Stimulated activated naive B cell treated with anti-CD40 and anti-IgM and Interleukin-4, amounts not matched to agents 10 μg/mL and 1 μg/mL and 100 μg/mL, for 72 hours (primary cell): Measurements from ENCODE around the gene BCL7B.
"Not testable (repeated sequence)": the region's sequence is repeated elsewhere in the genome, so short reads cannot be mapped to it uniquely, and the experiment has no call there.

Source experiments
- ATAC-seq, 2 donors: fragments of 150-1000 bp; cut with Tn5 transposase; replicated peaks; 2 replicates each; pipeline ENCODE4 v1.10.0; 2021; ENCODE audit warnings: moderate library complexity in 1 of 2
- DNase-seq: peaks from one replicate; pipeline ENCODE4 v3.0.0; 2021
- H3K27ac Mint-ChIP-seq: one replicate; pipeline ENCODE4 v1.8.0; 2022; ENCODE audit warnings: mild to moderate bottlenecking, mixed read lengths
- H3K27me3 Mint-ChIP-seq, 2 donors: one replicate each; pipeline ENCODE4 v1.8.0; 2022; ENCODE audit warnings: mixed read lengths in 2 of 2
- H3K36me3 Mint-ChIP-seq, 2 donors: one replicate each; pipeline ENCODE4 v1.8.0; 2022; ENCODE audit warnings: mixed read lengths in 2 of 2, mild to moderate bottlenecking in 1 of 2
- H3K4me1 Mint-ChIP-seq, 2 donors: one replicate each; pipeline ENCODE4 v1.8.0; 2022; ENCODE audit warnings: mixed read lengths in 2 of 2, mild to moderate bottlenecking in 1 of 2
- H3K4me3 Mint-ChIP-seq, 2 donors: one replicate each; pipeline ENCODE4 v1.8.0; 2022; ENCODE audit warnings: mild to moderate bottlenecking in 2 of 2, mixed read lengths in 2 of 2, moderate library complexity in 1 of 2
- H3K9me3 Mint-ChIP-seq, 2 donors: one replicate each; pipeline ENCODE4 v1.8.0; 2022; ENCODE audit warnings: mixed read lengths in 2 of 2, mild to moderate bottlenecking in 1 of 2

BCL7B gene

GRCh38 chr7:73565675-73566340 lies 8.3 kb upstream of the BCL7B start:
- H3K27ac Mint-ChIP-seq, result no peak overlapping the region
- peaks cover 8 to 12% of the 10 kb centered on the region in 2 donors for H3K4me1 Mint-ChIP-seq
- H3K9me3 Mint-ChIP-seq, result no peaks in the 10 kb centered on the region
- H3K36me3 Mint-ChIP-seq, result peaks cover 15 to 17% of the 10 kb centered on the region in 2 donors
- no peaks in the 10 kb centered on the region for H3K27me3 Mint-ChIP-seq
- DNase-seq (no peak), ATAC-seq (peak in 1 of 2 donors; percentile 33)
- H3K4me3 Mint-ChIP-seq, result peak overlapping the region; percentile 31 to 71

GRCh38 chr7:73560109-73560835 lies 2.8 kb upstream of the BCL7B start:
- DNase-seq (no peak), ATAC-seq (no peak)
- Mint-ChIP-seq H3K4me3 (no peak overlapping the region), H3K27me3 (peaks cover 0 to 5% of the 10 kb centered on the region in 2 donors), H3K4me1 (peaks cover 20 to 32% of the 10 kb centered on the region in 2 donors), H3K9me3 (no peaks in the 10 kb centered on the region), H3K27ac (no peak overlapping the region), H3K36me3 (peaks cover 5 to 6% of the 10 kb centered on the region in 2 donors)

- Mint-ChIP-seq H3K36me3 (peaks cover 9 to 18% of the 10 kb centered on the region in 2 donors), H3K9me3 (no peaks in the 10 kb centered on the region), H3K27me3 (peaks cover 0 to 5% of the 10 kb centered on the region in 2 donors), H3K4me3 (peak overlapping the region; percentile 93 to 94), H3K4me1 (peaks cover 27 to 43% of the 10 kb centered on the region in 2 donors), H3K27ac (peak overlapping the region; percentile 98)
- peak; percentile 92 for ATAC-seq
- peak; percentile 91 for DNase-seq
Observed at GRCh38 chr7:73557108-73557396, 438 bp downstream of the BCL7B start.

- Mint-ChIP-seq H3K9me3 (no peaks in the 10 kb centered on the region), H3K27me3 (peaks cover 0 to 5% of the 10 kb centered on the region in 2 donors), H3K4me3 (peak overlapping the region; percentile 93 to 94), H3K36me3 (peaks cover 9 to 19% of the 10 kb centered on the region in 2 donors), H3K27ac (peak overlapping the region; percentile 93), H3K4me1 (peaks cover 28 to 43% of the 10 kb centered on the region in 2 donors)
- ATAC-seq, result no peak
- DNase-seq, result no peak
Observed at GRCh38 chr7:73556208-73557107, 1.0 kb downstream of the BCL7B start.

- Mint-ChIP-seq H3K36me3 (peaks cover 9 to 23% of the 10 kb centered on the region in 2 donors), H3K9me3 (no peaks in the 10 kb centered on the region), H3K4me3 (peak overlapping the region; percentile 93 to 94), H3K27ac (peak overlapping the region; percentile 82), H3K27me3 (peaks cover 0 to 2% of the 10 kb centered on the region in 2 donors), H3K4me1 (peaks cover 24 to 40% of the 10 kb centered on the region in 2 donors)
- ATAC-seq, result no peak
- no peak for DNase-seq
Observed at GRCh38 chr7:73555411-73555982, 2.0 kb downstream of the BCL7B start.

GRCh38 chr7:73550093-73550492 lies 7.4 kb downstream of the BCL7B start:
- Mint-ChIP-seq H3K36me3 (peaks cover 26 to 48% of the 10 kb centered on the region in 2 donors), H3K4me1 (peaks cover 9 to 20% of the 10 kb centered on the region in 2 donors)
- not testable (repeated sequence) for H3K4me3 Mint-ChIP-seq, H3K27ac Mint-ChIP-seq, H3K27me3 Mint-ChIP-seq, ATAC-seq, DNase-seq, H3K9me3 Mint-ChIP-seq

- Mint-ChIP-seq H3K36me3 (peaks cover 24 to 42% of the 10 kb centered on the region in 2 donors), H3K4me3 (no peak overlapping the region), H3K27me3 (no peaks in the 10 kb centered on the region), H3K27ac (no peak overlapping the region), H3K4me1 (peaks cover 6 to 11% of the 10 kb centered on the region in 2 donors), H3K9me3 (no peaks in the 10 kb centered on the region)
- DNase-seq (no peak), ATAC-seq (no peak)
Observed at GRCh38 chr7:73549176-73549575, 8.3 kb downstream of the BCL7B start.

GRCh38 chr7:73547841-73548240 lies 9.6 kb downstream of the BCL7B start:
- ATAC-seq, result no peak
- Mint-ChIP-seq H3K9me3 (no peaks in the 10 kb centered on the region), H3K4me1 (peaks cover 6 to 10% of the 10 kb centered on the region in 2 donors), H3K27me3 (no peaks in the 10 kb centered on the region), H3K4me3 (no peak overlapping the region), H3K36me3 (peaks cover 27 to 45% of the 10 kb centered on the region in 2 donors), H3K27ac (no peak overlapping the region)
- DNase-seq, result no peak

- Mint-ChIP-seq H3K27ac (peak overlapping the region; percentile 80), H3K4me1 (peaks cover 4 to 15% of the 10 kb centered on the region in 2 donors), H3K36me3 (peaks cover 36 to 58% of the 10 kb centered on the region in 2 donors), H3K9me3 (no peaks in the 10 kb centered on the region), H3K4me3 (no peak overlapping the region), H3K27me3 (no peaks in the 10 kb centered on the region)
- DNase-seq (no peak), ATAC-seq (no peak)
Observed at GRCh38 chr7:73544678-73545077, 12.8 kb downstream of the BCL7B start.

- no peak for ATAC-seq
- Mint-ChIP-seq H3K27ac (no peak overlapping the region), H3K36me3 (peaks cover 47 to 59% of the 10 kb centered on the region in 2 donors), H3K27me3 (no peaks in the 10 kb centered on the region), H3K4me3 (no peak overlapping the region), H3K9me3 (no peaks in the 10 kb centered on the region), H3K4me1 (peaks cover 2 to 6% of the 10 kb centered on the region in 2 donors)
- no peak for DNase-seq
Observed at GRCh38 chr7:73541722-73542121, 15.8 kb downstream of the BCL7B start.

- no peak overlapping the region for H3K4me3 Mint-ChIP-seq
- no peaks in the 10 kb centered on the region for H3K9me3 Mint-ChIP-seq
- peaks cover 47 to 61% of the 10 kb centered on the region in 2 donors for H3K36me3 Mint-ChIP-seq
- peaks cover 2 to 6% of the 10 kb centered on the region in 2 donors for H3K4me1 Mint-ChIP-seq
- no peak for ATAC-seq
- no peaks in the 10 kb centered on the region for H3K27me3 Mint-ChIP-seq
- no peak overlapping the region for H3K27ac Mint-ChIP-seq
- no peak for DNase-seq
Observed at GRCh38 chr7:73539709-73540108, 17.8 kb downstream of the BCL7B start.

GRCh38 chr7:73538510-73538909 lies 19.0 kb downstream of the BCL7B start:
- DNase-seq, H3K4me3 Mint-ChIP-seq, H3K27ac Mint-ChIP-seq, ATAC-seq, H3K9me3 Mint-ChIP-seq, H3K27me3 Mint-ChIP-seq, H3K4me1 Mint-ChIP-seq: not testable (repeated sequence)
- H3K36me3 Mint-ChIP-seq, result peaks cover 46 to 58% of the 10 kb centered on the region in 2 donors

- Mint-ChIP-seq H3K27me3 (no peaks in the 10 kb centered on the region), H3K27ac (no peak overlapping the region), H3K9me3 (peaks cover 0 to 2% of the 10 kb centered on the region in 2 donors), H3K4me1 (peaks cover 2 to 4% of the 10 kb centered on the region in 2 donors), H3K36me3 (peaks cover 46 to 53% of the 10 kb centered on the region in 2 donors), H3K4me3 (no peak overlapping the region)
- no peak for DNase-seq
- ATAC-seq, result no peak
Observed at GRCh38 chr7:73537051-73537450, 20.4 kb downstream of the BCL7B start.

- Mint-ChIP-seq H3K27ac (no peak overlapping the region), H3K27me3 (no peaks in the 10 kb centered on the region), H3K4me3 (no peak overlapping the region), H3K4me1 (peaks cover 0 to 2% of the 10 kb centered on the region in 2 donors), H3K9me3 (peaks cover 0 to 2% of the 10 kb centered on the region in 2 donors), H3K36me3 (peaks cover 43 to 48% of the 10 kb centered on the region in 2 donors)
- DNase-seq (no peak), ATAC-seq (no peak)
Observed at GRCh38 chr7:73536479-73536878, 21.0 kb downstream of the BCL7B start.
